K562 (cell line): ENCODE measurements around the gene RABGAP1L. TPM values are rescaled to one million over a fixed set of nuclear protein-coding genes. Genes with fewer than 3 reads are reported as not detected.
A peak's percentile ranks its signal among the peaks of the same experiment; 100 is the strongest.

Source experiments
- CBFA2T3 ChIP-seq: fragments of 450-650 bp; IDR thresholded peaks from 2 replicates; pipeline ENCODE4 v1.6.1; 2017
- CTBP1 ChIP-seq: fragments of 450-650 bp; IDR thresholded peaks from 2 replicates; pipeline ENCODE4 v1.6.1; 2016; ENCODE audit warnings: borderline replicate concordance
- GATAD2A ChIP-seq: fragments of 450-650 bp; IDR thresholded peaks from 2 replicates; pipeline ENCODE4 v1.6.1; 2017
- HNRNPLL ChIP-seq: fragments of 200-400 bp; formaldehyde crosslinking; IDR thresholded peaks from 2 replicates; pipeline ENCODE4 v1.6.1; 2017; ENCODE audit warnings: low read length, low read depth, mild to moderate bottlenecking; ENCODE audit not compliant: poor library complexity, severe bottlenecking
- MEIS2 ChIP-seq: fragments of 450-650 bp; IDR thresholded peaks from 2 replicates; pipeline ENCODE4 v1.6.1; 2014; ENCODE audit warnings: mild to moderate bottlenecking; ENCODE audit not compliant: partially characterized antibody
- NFXL1 ChIP-seq: fragments of 450-650 bp; formaldehyde crosslinking; IDR thresholded peaks from 2 replicates; pipeline ENCODE4 v1.4.0; 2021; ENCODE audit warnings: mild to moderate bottlenecking
- POU5F1 ChIP-seq: fragments of 150-350 bp; IDR thresholded peaks from 2 replicates; pipeline ENCODE4 v1.6.1; 2014; ENCODE audit warnings: borderline replicate concordance, low read length, low read depth, mild to moderate bottlenecking; ENCODE audit not compliant: partially characterized antibody
- RHOXF2B ChIP-seq: fragments of 250-450 bp; sonication (Bioruptor Pico); conservative IDR thresholded peaks from 2 replicates; pipeline ENCODE4 v1.5.1; 2021
- SMARCE1 ChIP-seq: fragments of 450-650 bp; IDR thresholded peaks from 2 replicates; pipeline ENCODE4 v1.7.1; 2016; ENCODE audit warnings: mild to moderate bottlenecking
- TCF3 ChIP-seq: sonication (generic); formaldehyde crosslinking; IDR thresholded peaks from 2 replicates; pipeline ENCODE4 v1.4.0; 2020; ENCODE audit warnings: mild to moderate bottlenecking, missing genetic modification reagents
- TEAD1 ChIP-seq, 2 experiments: fragments of 450-650 bp in 1 of 2; sonication (generic) in 1 of 2; formaldehyde crosslinking; IDR thresholded peaks; 2 replicates each; pipeline versions ENCODE4 v1.4.0 to v1.8.0; 2020 to 2022; ENCODE audit warnings: mild to moderate bottlenecking in 2 of 2, missing genetic modification reagents in 1 of 2
- ZNF197 ChIP-seq: fragments of 200-800 bp; sonication (Bioruptor generic); IDR thresholded peaks from 2 replicates; pipeline ENCODE4 v1.6.1; 2016; ENCODE audit warnings: low read depth, missing genetic modification characterization, missing compliant biosample characterization
- polyA plus RNA-seq, 8 experiments: library from polyadenylated mRNA; depleted of rRNA in 4 of 8; stranded (reverse) in 5 of 8; unstranded in 3 of 8; fragments of >200 nt; fragmentation: Nextera tagmentation in 2 of 8; fragmentation: Illumina TruSeq in 1 of 8; extraction: Ambion mirVana in 2 of 8; extraction: Trizol in 1 of 8; gene quantifications; 2 replicates each; pipeline versions ENCODE4 v1.2.1 to v1.2.3, GENCODE V29; 2011 to 2014; ENCODE audit warnings: inconsistent platforms in 1 of 8, missing spikeins in 1 of 8
- total RNA-seq, 7 experiments: library from RNA; depleted of rRNA in 6 of 7; stranded (reverse); fragments of >200 nt in 6 of 7; fragmentation: Illumina TruSeq in 2 of 7; extraction: Trizol in 2 of 7; gene quantifications; 2 replicates each; pipeline versions ENCODE4 v1.2.1 to v1.2.3, GENCODE V29; 2011 to 2021; ENCODE audit warnings: low replicate concordance in 1 of 7
- TF ChIP-seq, protein P1 (sequence below): fragments of 450-650 bp; formaldehyde crosslinking; IDR thresholded peaks from 2 replicates; pipeline ENCODE4 v1.4.0; 2020; ENCODE audit warnings: mild to moderate bottlenecking, mixed read lengths
- TF ChIP-seq, protein P2 (sequence below): fragments of 250-450 bp; sonication (Bioruptor Pico); IDR thresholded peaks from 2 replicates; pipeline ENCODE4 v1.8.0; 2021; ENCODE audit warnings: moderate library complexity, mild to moderate bottlenecking, inconsistent platforms
- TF ChIP-seq, protein P3 (sequence below), 2 experiments: fragments of 450-650 bp in 1 of 2; sonication (generic) in 1 of 2; formaldehyde crosslinking in 1 of 2; IDR thresholded peaks in 1 of 2; conservative IDR thresholded peaks in 1 of 2; 2 replicates each; pipeline versions ENCODE4 v1.6.1 to v1.8.1; 2016 to 2023; ENCODE audit warnings: mild to moderate bottlenecking in 2 of 2, moderate library complexity in 2 of 2, inconsistent platforms in 1 of 2, missing genetic modification reagents in 1 of 2
- TF ChIP-seq, protein P4 (sequence below): fragments of 450-650 bp; IDR thresholded peaks from 2 replicates; pipeline ENCODE4 v1.6.1; 2018; ENCODE audit not compliant: partially characterized antibody

The RABGAP1L gene
- total and polyA plus RNA-seq, 9 of the 15 experiments (the other 6 are each of a cell fraction or from before 2014, with no cell fraction given), result 16.5 to 44.9 (median 26.7) TPM

DNA sequence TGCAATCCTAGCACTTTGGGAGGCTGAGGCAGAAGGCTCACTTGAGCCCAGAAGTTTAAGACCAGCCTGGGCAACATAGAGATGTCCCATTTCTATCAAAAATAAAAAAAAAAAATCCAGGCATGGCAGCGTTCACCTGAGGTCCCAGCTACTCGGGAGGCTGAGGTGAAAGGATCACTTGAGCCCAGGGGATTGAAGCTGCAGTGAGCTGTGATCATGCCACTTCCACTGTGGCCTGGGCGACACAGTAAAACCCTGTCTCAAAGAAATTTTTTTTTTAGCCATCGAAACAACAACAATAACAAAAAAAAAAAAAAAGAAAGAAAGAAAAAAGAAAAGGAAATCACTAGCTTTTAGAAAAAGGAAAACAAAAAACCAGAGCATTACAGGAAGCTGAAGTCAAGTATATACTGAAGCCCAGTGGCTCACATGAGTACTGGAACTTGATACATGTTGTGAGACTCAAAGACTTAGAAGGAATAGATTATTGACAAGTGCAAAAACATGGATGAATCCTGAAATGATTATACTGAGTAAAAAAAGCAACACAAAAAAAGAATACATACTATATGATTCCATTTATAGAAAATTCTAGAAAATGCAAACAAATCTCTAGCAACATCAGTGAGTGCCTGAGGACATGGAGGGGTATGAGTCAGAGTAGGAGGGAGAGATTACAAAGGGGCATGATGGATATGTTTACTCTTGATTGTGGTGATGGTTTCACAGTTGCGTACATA lies 6.1 kb upstream of the RABGAP1L start (continued):
- TF ChIP-seq HNRNPLL (no peak), ZNF197 (CRISPR knock-in tag) (no peak), MEIS2 (peak; percentile 92), CBFA2T3 (peak; percentile 61), TEAD1 (CRISPR knock-in tag; IDR thresholded peaks at IDR 0.05) (no peak), GATAD2A (0 out of 2 replicates have a peak, but pooled peaks have one; percentile 14), SMARCE1 (peak; percentile 93), TCF3 (peak; percentile 40), NFXL1 (CRISPR knock-in tag) (no peak), CTBP1 (peak; percentile 50; the same call in 1 of the 2 replicates), RHOXF2B (CRISPR knock-in tag) (no peak), POU5F1 (no peak)
- TF ChIP-seq, protein P1, sequence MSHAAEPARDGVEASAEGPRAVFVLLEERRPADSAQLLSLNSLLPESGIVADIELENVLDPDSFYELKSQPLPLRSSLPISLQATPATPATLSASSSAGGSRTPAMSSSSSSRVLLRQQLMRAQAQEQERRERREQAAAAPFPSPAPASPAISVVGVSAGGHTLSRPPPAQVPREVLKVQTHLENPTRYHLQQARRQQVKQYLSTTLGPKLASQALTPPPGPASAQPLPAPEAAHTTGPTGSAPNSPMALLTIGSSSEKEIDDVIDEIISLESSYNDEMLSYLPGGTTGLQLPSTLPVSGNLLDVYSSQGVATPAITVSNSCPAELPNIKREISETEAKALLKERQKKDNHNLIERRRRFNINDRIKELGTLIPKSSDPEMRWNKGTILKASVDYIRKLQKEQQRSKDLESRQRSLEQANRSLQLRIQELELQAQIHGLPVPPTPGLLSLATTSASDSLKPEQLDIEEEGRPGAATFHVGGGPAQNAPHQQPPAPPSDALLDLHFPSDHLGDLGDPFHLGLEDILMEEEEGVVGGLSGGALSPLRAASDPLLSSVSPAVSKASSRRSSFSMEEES (CRISPR knock-in tag), result no peak
- TF ChIP-seq, protein P2, sequence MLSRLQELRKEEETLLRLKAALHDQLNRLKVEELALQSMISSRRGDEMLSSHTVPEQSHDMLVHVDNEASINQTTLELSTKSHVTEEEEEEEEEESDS (CRISPR knock-in tag), result no peak
- TF ChIP-seq, protein P3, sequence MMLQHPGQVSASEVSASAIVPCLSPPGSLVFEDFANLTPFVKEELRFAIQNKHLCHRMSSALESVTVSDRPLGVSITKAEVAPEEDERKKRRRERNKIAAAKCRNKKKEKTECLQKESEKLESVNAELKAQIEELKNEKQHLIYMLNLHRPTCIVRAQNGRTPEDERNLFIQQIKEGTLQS (IDR thresholded peaks at IDR 0.05), result peak; percentile 90
- TF ChIP-seq, protein P3 (CRISPR knock-in tag; conservative IDR thresholded peaks at IDR 0.05), result no peak
- TF ChIP-seq, protein P4, sequence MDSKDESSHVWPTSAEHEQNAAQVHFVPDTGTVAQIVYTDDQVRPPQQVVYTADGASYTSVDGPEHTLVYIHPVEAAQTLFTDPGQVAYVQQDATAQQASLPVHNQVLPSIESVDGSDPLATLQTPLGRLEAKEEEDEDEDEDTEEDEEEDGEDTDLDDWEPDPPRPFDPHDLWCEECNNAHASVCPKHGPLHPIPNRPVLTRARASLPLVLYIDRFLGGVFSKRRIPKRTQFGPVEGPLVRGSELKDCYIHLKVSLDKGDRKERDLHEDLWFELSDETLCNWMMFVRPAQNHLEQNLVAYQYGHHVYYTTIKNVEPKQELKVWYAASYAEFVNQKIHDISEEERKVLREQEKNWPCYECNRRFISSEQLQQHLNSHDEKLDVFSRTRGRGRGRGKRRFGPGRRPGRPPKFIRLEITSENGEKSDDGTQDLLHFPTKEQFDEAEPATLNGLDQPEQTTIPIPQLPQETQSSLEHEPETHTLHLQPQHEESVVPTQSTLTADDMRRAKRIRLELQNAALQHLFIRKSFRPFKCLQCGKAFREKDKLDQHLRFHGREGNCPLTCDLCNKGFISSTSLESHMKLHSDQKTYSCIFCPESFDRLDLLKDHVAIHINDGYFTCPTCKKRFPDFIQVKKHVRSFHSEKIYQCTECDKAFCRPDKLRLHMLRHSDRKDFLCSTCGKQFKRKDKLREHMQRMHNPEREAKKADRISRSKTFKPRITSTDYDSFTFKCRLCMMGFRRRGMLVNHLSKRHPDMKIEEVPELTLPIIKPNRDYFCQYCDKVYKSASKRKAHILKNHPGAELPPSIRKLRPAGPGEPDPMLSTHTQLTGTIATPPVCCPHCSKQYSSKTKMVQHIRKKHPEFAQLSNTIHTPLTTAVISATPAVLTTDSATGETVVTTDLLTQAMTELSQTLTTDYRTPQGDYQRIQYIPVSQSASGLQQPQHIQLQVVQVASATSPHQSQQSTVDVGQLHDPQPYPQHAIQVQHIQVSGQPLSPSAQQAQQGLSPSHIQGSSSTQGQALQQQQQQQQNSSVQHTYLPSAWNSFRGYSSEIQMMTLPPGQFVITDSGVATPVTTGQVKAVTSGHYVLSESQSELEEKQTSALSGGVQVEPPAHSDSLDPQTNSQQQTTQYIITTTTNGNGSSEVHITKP, result no peak
